H1 (cell line): ENCODE data around the gene LCNL1. TPM values are rescaled to one million over a fixed set of nuclear protein-coding genes. Genes with fewer than 3 reads are reported as not detected.

Experiments used
- CTCF ChIA-PET: fragments of 300-600 bp; sonication (Branson Sonifier 250); formaldehyde crosslinking; loops from one replicate; lab custom pipeline; 2021; ENCODE audit not compliant: partially characterized antibody; lab: Charles Lee
- POLR2A ChIA-PET: fragments of 300-600 bp; sonication (Branson Sonifier 250); formaldehyde crosslinking; loops from one replicate; lab custom pipeline; 2021; ENCODE audit warnings: inconsistent platforms; ENCODE audit not compliant: partially characterized antibody; lab: Charles Lee
- DNase-seq, 2 experiments: peaks; one replicate each; pipeline versions ENCODE4 v3.0.0 to v3.0.0-alpha.2; 2010 to 2022; ENCODE audit warnings: low spot score in 2 of 2, low read depth in 1 of 2, mixed read lengths in 1 of 2
- FAIRE-seq: peaks from 2 replicates; lab custom pipeline; 2011; peaks lifted over from hg19 to GRCh38; lab: Jason Lieb, UNC
- H2AFZ ChIP-seq: 2 replicates; pipeline ENCODE4 v1.8.1; 2012; ENCODE audit warnings: low read length, inconsistent platforms
- H2AK5ac ChIP-seq: 2 replicates; pipeline ENCODE4 v1.6.1; 2013; ENCODE audit warnings: low read depth, low read length
- H2BK120ac ChIP-seq: replicated peaks from 2 replicates; pipeline ENCODE3; 2013; ENCODE audit warnings: low read depth, low read length, inconsistent platforms
- H2BK12ac ChIP-seq: 2 replicates; pipeline ENCODE4 v1.6.1; 2013; ENCODE audit warnings: low read depth, low read length
- H2BK15ac ChIP-seq: 2 replicates; pipeline ENCODE4 v1.6.1; 2013; ENCODE audit warnings: low read length
- H2BK20ac ChIP-seq: 2 replicates; pipeline ENCODE4 v1.6.1; 2013; ENCODE audit warnings: low read length
- H2BK5ac ChIP-seq: 2 replicates; pipeline ENCODE4 v1.6.1; 2013; ENCODE audit warnings: low read depth, low read length
- H3K14ac ChIP-seq: 2 replicates; pipeline ENCODE4 v1.6.1; 2013; ENCODE audit warnings: inconsistent platforms; ENCODE audit not compliant: insufficient read length
- H3K18ac ChIP-seq: 2 replicates; pipeline ENCODE4 v1.6.1; 2013; ENCODE audit warnings: low read length; ENCODE audit errors: extremely low read depth
- H3K23ac ChIP-seq: 2 replicates; pipeline ENCODE4 v1.6.1; 2013; ENCODE audit warnings: inconsistent platforms; ENCODE audit not compliant: insufficient read length
- H3K23me2 ChIP-seq: 2 replicates; pipeline ENCODE4 v1.6.1; 2013; ENCODE audit warnings: low read depth, low read length
- H3K27ac ChIP-seq: 2 replicates; pipeline ENCODE4 v1.6.1; 2011; ENCODE audit warnings: low read depth, low read length, inconsistent platforms
- H3K27me3 ChIP-seq, 4 experiments: replicated peaks in 1 of 4; 1 replicate in 1 of 4; 2 replicates in 3 of 4; pipeline versions ENCODE4 v1.6.1 to v1.8.1; 2011 to 2013; ENCODE audit warnings: low read length in 3 of 4, mild to moderate bottlenecking in 3 of 4, inconsistent platforms in 2 of 4, mixed read lengths in 2 of 4, moderate library complexity in 1 of 4; ENCODE audit not compliant: control insufficient read depth in 3 of 4, insufficient read depth in 3 of 4; ENCODE audit errors: extremely low read depth in 1 of 4
- H3K36me3 ChIP-seq, 4 experiments: 2 replicates each; pipeline versions ENCODE4 v1.6.1 to v1.8.1; 2011 to 2013; ENCODE audit warnings: mild to moderate bottlenecking in 4 of 4, low read length in 3 of 4, moderate library complexity in 2 of 4, control low read depth in 1 of 4, inconsistent platforms in 1 of 4; ENCODE audit not compliant: insufficient read depth in 4 of 4, control insufficient read depth in 2 of 4
- H3K4ac ChIP-seq: replicated peaks from 2 replicates; pipeline ENCODE3; 2013; ENCODE audit warnings: low read length, low read depth, mixed read lengths, inconsistent platforms; ENCODE audit not compliant: insufficient read length
- H3K4me1 ChIP-seq, 4 experiments: replicated peaks in 1 of 4; 1 replicate in 1 of 4; 2 replicates in 3 of 4; pipeline versions ENCODE4 v1.6.1 to v1.8.1; 2011 to 2013; ENCODE audit warnings: low read length in 3 of 4, inconsistent platforms in 2 of 4, mixed read lengths in 1 of 4; ENCODE audit not compliant: insufficient read depth in 4 of 4, control insufficient read depth in 3 of 4
- H3K4me2 ChIP-seq, 2 experiments: 2 replicates each; pipeline versions ENCODE4 v1.6.1 to v1.8.1; 2011 to 2013; ENCODE audit warnings: low read depth in 2 of 2, low read length in 2 of 2, control low read depth in 1 of 2, inconsistent platforms in 1 of 2, mild to moderate bottlenecking in 1 of 2; ENCODE audit not compliant: insufficient read depth in 1 of 2
- H3K4me3 ChIP-seq, 4 experiments: fragments of 200-600, 300-600 bp in 1 of 4; sonication (generic), shearing (Covaris generic), sonication (Bioruptor Twin) in 1 of 4; 2 replicates each; pipeline versions ENCODE4 v1.5.1 to v1.8.1; 2011 to 2016; ENCODE audit warnings: low read length in 4 of 4, low read depth in 3 of 4, control low read depth in 2 of 4, inconsistent platforms in 2 of 4, mild to moderate bottlenecking in 2 of 4, mixed read lengths in 1 of 4, moderate library complexity in 1 of 4; ENCODE audit not compliant: insufficient read depth in 2 of 4; ENCODE audit errors: extremely low read depth in 1 of 4
- H3K56ac ChIP-seq: replicated peaks from 2 replicates; pipeline ENCODE3; 2013; ENCODE audit warnings: low read depth, mild to moderate bottlenecking, mixed read lengths, low read length, inconsistent platforms; ENCODE audit not compliant: insufficient read length
- H3K79me1 ChIP-seq: 2 replicates; pipeline ENCODE4 v1.6.1; 2013; ENCODE audit warnings: low read depth, low read length, control low read depth
- H3K79me2 ChIP-seq, 2 experiments: 2 replicates each; pipeline versions ENCODE4 v1.6.1 to v1.8.1; 2012 to 2013; ENCODE audit warnings: low read length in 2 of 2, mild to moderate bottlenecking in 2 of 2, inconsistent platforms in 1 of 2; ENCODE audit not compliant: insufficient read depth in 2 of 2, control insufficient read depth in 1 of 2
- H3K9ac ChIP-seq, 4 experiments: replicated peaks in 1 of 4; 1 replicate in 1 of 4; 2 replicates in 3 of 4; pipeline versions ENCODE4 v1.6.1 to v1.8.1; 2011 to 2013; ENCODE audit warnings: low read depth in 3 of 4, low read length in 3 of 4, control low read depth in 2 of 4, mild to moderate bottlenecking in 2 of 4, moderate library complexity in 2 of 4, inconsistent platforms in 1 of 4; ENCODE audit errors: extremely low read depth in 1 of 4
- H3K9me3 ChIP-seq, 2 experiments: 2 replicates each; pipeline versions ENCODE4 v1.6.1 to v1.8.1; 2012 to 2013; ENCODE audit warnings: mild to moderate bottlenecking in 2 of 2, moderate library complexity in 2 of 2, control low read depth in 1 of 2, inconsistent platforms in 1 of 2, low read depth in 1 of 2, low read length in 1 of 2, mixed read lengths in 1 of 2; ENCODE audit not compliant: insufficient read depth in 2 of 2
- H4K20me1 ChIP-seq, 2 experiments: replicated peaks in 1 of 2; 2 replicates each; pipeline versions ENCODE3 to v1.8.1; 2011 to 2013; ENCODE audit warnings: inconsistent platforms in 2 of 2, low read length in 2 of 2, mild to moderate bottlenecking in 1 of 2; ENCODE audit not compliant: insufficient read depth in 2 of 2, control insufficient read depth in 1 of 2
- H4K5ac ChIP-seq: 2 replicates; pipeline ENCODE4 v1.6.1; 2013; ENCODE audit warnings: low read length, low read depth, mixed read lengths, inconsistent platforms; ENCODE audit not compliant: insufficient read length
- H4K8ac ChIP-seq: 2 replicates; pipeline ENCODE4 v1.8.0; 2013; ENCODE audit warnings: mild to moderate bottlenecking, moderate library complexity, low read length, inconsistent platforms; ENCODE audit not compliant: insufficient read depth; ENCODE audit errors: extremely low read depth
- H4K91ac ChIP-seq: replicated peaks from 2 replicates; pipeline ENCODE3; 2013; ENCODE audit warnings: low read length, mixed read lengths, inconsistent platforms; ENCODE audit not compliant: insufficient read length
- MAFK ChIP-seq: IDR thresholded peaks from 2 replicates; pipeline ENCODE4 v1.6.1; 2012; ENCODE audit warnings: low read depth, mild to moderate bottlenecking, improper control_type of control experiment, low read length
- POU5F1 ChIP-seq: IDR thresholded peaks from 2 replicates; pipeline ENCODE4 v1.6.1; 2011; ENCODE audit warnings: low read depth, mild to moderate bottlenecking, low read length, moderate library complexity
- SP2 ChIP-seq: IDR thresholded peaks from 2 replicates; pipeline ENCODE4 v1.6.1; 2012; ENCODE audit warnings: mild to moderate bottlenecking, low read length, inconsistent platforms
- WGBS, 2 experiments: shearing (Covaris generic) in 1 of 2; methylation state at CpG; one replicate each; pipeline versions ENCODE4 v1.1.6 to v1.1.7; 2013 to 2015; ENCODE audit warnings: low lambda C conversion rate in 2 of 2, mixed read lengths in 2 of 2, inconsistent platforms in 1 of 2, low coverage in 1 of 2, missing lambda C conversion rate in 1 of 2; ENCODE audit not compliant: insufficient replicate concordance in 2 of 2, insufficient coverage in 1 of 2, insufficient read length in 1 of 2; ENCODE audit errors: extremely low coverage in 1 of 2, missing lambda C conversion rate in 1 of 2; 5-methylcytosine and 5-hydroxymethylcytosine counted together
- polyA plus RNA-seq, 7 experiments: library from polyadenylated mRNA; depleted of rRNA in 3 of 7; stranded (reverse) in 5 of 7; unstranded in 2 of 7; fragments of >200 nt in 5 of 7; fragments of 200-250 nt in 2 of 7; gene quantifications; 1 replicate in 5 of 7; 2 replicates in 1 of 7; 4 replicates in 1 of 7; pipeline versions ENCODE4 v1.2.1 to v1.2.3, GENCODE V29; 2011 to 2013; ENCODE audit warnings: missing spikeins in 2 of 7, mixed read lengths in 2 of 7
- total RNA-seq: library from RNA; stranded (reverse); fragmentation: NEBNext Ultra II Directional; extraction: Animal tissue kit (Norgen Biotek cat#: 25700); gene quantifications from 2 replicates; pipeline ENCODE4 v1.2.1, GENCODE V29; 2021

LCNL1 gene
- total and polyA plus RNA-seq, 2 of the 8 experiments (the other 6 are each of a cell fraction or from before 2014, with no cell fraction given), result 0.11 TPM; not detected in 1

DNA sequence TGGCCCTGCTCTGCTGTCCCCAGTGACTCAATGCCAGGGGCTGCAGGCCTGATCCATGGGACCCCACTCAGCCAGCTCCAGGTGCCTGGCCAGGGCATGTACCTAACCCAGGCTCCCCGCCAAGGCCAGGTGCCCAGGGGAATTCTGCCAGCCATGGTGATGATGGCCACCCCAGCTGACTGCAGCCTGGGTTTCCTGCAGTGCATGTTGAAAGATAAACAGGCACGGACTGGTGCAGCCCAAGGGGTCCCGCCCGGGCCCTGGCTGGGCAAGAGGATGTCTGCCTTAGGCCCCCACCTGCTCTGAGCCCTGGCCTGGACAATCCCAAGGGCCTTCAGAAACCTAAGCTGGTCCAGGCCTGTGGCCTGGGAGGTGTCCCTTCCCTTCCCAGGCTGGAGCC lies 44.0 kb downstream of the LCNL1 start:
- Histone ChIP-seq H3K4me2 (peak overlapping the region in 1 of 2 experiments; percentile 39; a peak in 1 of 4 replicates), H3K4ac (no peak overlapping the region), H4K5ac (no peak overlapping the region), H3K9ac (no peak overlapping the region), H3K79me2 (no peaks in the 10 kb centered on the region), H2BK20ac (no peak overlapping the region), H3K23ac (no peak overlapping the region), H3K79me1 (no peaks in the 10 kb centered on the region), H3K18ac (no peak overlapping the region), H3K27me3 (peaks cover 1 to 27% (median 15%) of the 10 kb centered on the region in 4 experiments; a peak in 6 of 7 replicates), H2BK15ac (no peak overlapping the region), H3K14ac (no peak overlapping the region), H3K23me2 (peaks cover 4% of the 10 kb centered on the region; the same call in 1 of the 2 replicates), H2AK5ac (no peak overlapping the region), H3K4me3 (no peak overlapping the region), H3K4me1 (peaks cover 0 to 14% (median 6%) of the 10 kb centered on the region in 4 experiments; a peak in 5 of 7 replicates), H3K56ac (no peak overlapping the region), H4K91ac (no peak overlapping the region), H2AFZ (no peak overlapping the region), H3K36me3 (no peaks in the 10 kb centered on the region), H4K8ac (no peak overlapping the region), H2BK12ac (no peak overlapping the region), H2BK120ac (no peak overlapping the region), H3K27ac (no peak overlapping the region), H4K20me1 (peaks cover 0 to 4% of the 10 kb centered on the region in 2 experiments), H2BK5ac (no peak overlapping the region), H3K9me3 (no peaks in the 10 kb centered on the region)
- TF ChIP-seq POU5F1 (no peak), SP2 (no peak), MAFK (no peak)
- DNase-seq (no peak), FAIRE-seq (no peak)
- CTCF ChIA-PET, result interaction anchor here (0.6 to 8.5 kb wide), 13 partner anchors 8 to 333 kb away, joined by 3 to 110 read pairs (median 5); partner anchors contain the start of genes C8G, CLIC3, NPDC1 and PAXX
- WGBS, 2 experiments, result 93% methylated on average over 4 of the region's 4 CpGs; no CpG with 5 or more reads in 1 of the 2 experiments
- POLR2A ChIA-PET, result interaction anchor here (1.2 kb wide), 1 partner anchor 13 kb away, joined by 3 read pairs; no protein-coding TSS in a partner anchor
